PC-3 (cell line): ENCODE results near the gene SPAG7. TPM values are rescaled to one million over a fixed set of nuclear protein-coding genes. Genes with fewer than 3 reads are reported as not detected.

Experiments
- ATAC-seq: fragments of 200-7000 bp; cut with Tn5 transposase; 2 replicates; pipeline ENCODE4 v1.9.1; 2020; ENCODE audit warnings: mild to moderate bottlenecking, moderate library complexity
- BruUV-seq: library from RNA; stranded (reverse); fragments of 400-500 nt; replicated peaks from 2 replicates; lab custom pipeline; 2021; lab: Mats Ljungman, UMichigan
- CTCF ChIA-PET: fragments of 300-600 bp; sonication (Branson Sonifier 250); formaldehyde crosslinking; loops from one replicate; lab custom pipeline; 2022; ENCODE audit warnings: antibody characterized with exemption; lab: Charles Lee
- POLR2A ChIA-PET: fragments of 300-600 bp; sonication (Branson Sonifier 250); formaldehyde crosslinking; loops from one replicate; lab custom pipeline; 2022; ENCODE audit warnings: antibody characterized with exemption; ENCODE audit not compliant: unreplicated experiment; lab: Charles Lee
- DNase-seq: peaks from one replicate; pipeline ENCODE4 v3.0.0-alpha.2; 2015
- H2AFZ ChIP-seq: fragments of 300-600 bp; sonication (generic); 2 replicates; pipeline ENCODE4 v1.6.0; 2016; ENCODE audit warnings: antibody characterized with exemption, low read length
- H3F3A ChIP-seq: fragments of 300-600 bp; sonication (generic); one replicate; pipeline ENCODE4 v1.6.0; 2017; ENCODE audit warnings: antibody characterized with exemption, low read length, control low read depth, mild to moderate bottlenecking; ENCODE audit not compliant: unreplicated experiment
- H3K27ac ChIP-seq: fragments of 300-600 bp; sonication (generic); 2 replicates; pipeline ENCODE4 v1.5.1; 2016; ENCODE audit warnings: mild to moderate bottlenecking, low read length
- H3K27me3 ChIP-seq: fragments of 300-600 bp; sonication (generic); 2 replicates; pipeline ENCODE4 v1.6.1; 2016; ENCODE audit warnings: low read length, mixed read lengths
- H3K36me3 ChIP-seq: fragments of 300-600 bp; sonication (generic); 2 replicates; pipeline ENCODE4 v1.6.1; 2016; ENCODE audit warnings: low read depth, mixed run types, low read length, mixed read lengths
- H3K4me1 ChIP-seq: fragments of 300-600 bp; sonication (generic); 2 replicates; pipeline ENCODE4 v1.5.1; 2016; ENCODE audit warnings: low read length; ENCODE audit not compliant: insufficient read depth
- H3K4me2 ChIP-seq: fragments of 300-600 bp; sonication (generic); 2 replicates; pipeline ENCODE4 v1.6.0; 2016; ENCODE audit warnings: low read length
- H3K4me3 ChIP-seq: fragments of 300-600 bp; sonication (generic); 2 replicates; pipeline ENCODE4 v1.5.1; 2016; ENCODE audit warnings: mild to moderate bottlenecking, low read length, mixed read lengths
- H3K79me2 ChIP-seq: fragments of 300-600 bp; sonication (generic); 2 replicates; pipeline ENCODE4 v1.6.1; 2017; ENCODE audit warnings: low read length, mixed read lengths
- H3K9ac ChIP-seq: fragments of 300-600 bp; sonication (generic); 2 replicates; pipeline ENCODE4 v1.6.0; 2016; ENCODE audit warnings: mild to moderate bottlenecking, low read length
- H3K9me2 ChIP-seq: fragments of 300-600 bp; sonication (generic); replicated peaks from 2 replicates; pipeline ENCODE4 v1.6.1; 2016; ENCODE audit warnings: mixed run types, low read length, mixed read lengths
- H3K9me3 ChIP-seq: fragments of 300-600 bp; sonication (generic); 2 replicates; pipeline ENCODE4 v1.6.1; 2016; ENCODE audit warnings: low read length, mixed read lengths
- H4K20me1 ChIP-seq: fragments of 300-600 bp; sonication (generic); 2 replicates; pipeline ENCODE4 v1.6.1; 2016; ENCODE audit warnings: low read length, mixed read lengths
- CTCF ChIP-seq: fragments of 300-600 bp; sonication (generic); conservative IDR thresholded peaks from 2 replicates; pipeline ENCODE4 v1.5.1; 2017; ENCODE audit warnings: antibody characterized with exemption, low read depth, mild to moderate bottlenecking, low read length
- EZH2 ChIP-seq: fragments of 300-600 bp; sonication (generic); IDR thresholded peaks from one replicate; pipeline ENCODE4 v1.6.1; 2017; ENCODE audit warnings: antibody characterized with exemption, mild to moderate bottlenecking, low read length; ENCODE audit not compliant: unreplicated experiment
- EZH2phosphoT487 ChIP-seq: fragments of 300-600 bp; sonication (generic); IDR thresholded peaks from 2 replicates; pipeline ENCODE4 v1.6.1; 2018; ENCODE audit warnings: mild to moderate bottlenecking, antibody characterized with exemption, low read length, borderline replicate concordance
- intact Hi-C: fragments of 100-400 bp; cut with micrococcal nuclease; formaldehyde crosslinking; loops from 2 replicates; pipeline ENCODE4 v1.9.0; 2023
- total RNA-seq: library from RNA; depleted of rRNA; stranded (reverse); fragments of >200 nt; gene quantifications from 2 replicates; pipeline ENCODE4 v1.2.3, GENCODE V29; 2014

Gene SPAG7
- total RNA-seq, 1 experiment from 2014 or later = 44.1 TPM

- peak overlapping the region; percentile 9; the same call in 1 of the 2 replicates for H2AFZ ChIP-seq
- no TSS peak for BruUV-seq
- no peaks in the 10 kb centered on the region for H3K9me2 ChIP-seq
- H3K4me1 ChIP-seq = peaks cover 14% of the 10 kb centered on the region
- peak overlapping the region; percentile 13 for H3K4me2 ChIP-seq
- H3K79me2 ChIP-seq = peaks cover 17% of the 10 kb centered on the region
- POLR2A ChIA-PET = no interaction called here
- ATAC-seq (peak; percentile 87), DNase-seq (peak; percentile 71)
- TF ChIP-seq EZH2 = no peak
- TF ChIP-seq CTCF = peak; percentile 51
- no peak for TF ChIP-seq EZH2phosphoT487
- no peaks in the 10 kb centered on the region for H4K20me1 ChIP-seq
- no peak overlapping the region for H3K4me3 ChIP-seq
- H3K27me3 ChIP-seq = no peaks in the 10 kb centered on the region
- H3K9me3 ChIP-seq = no peaks in the 10 kb centered on the region
- H3F3A ChIP-seq = no peaks in the 10 kb centered on the region
- H3K36me3 ChIP-seq = peaks cover 10% of the 10 kb centered on the region; the same call in 1 of the 2 replicates
- intact Hi-C loops = no loop called here
- no peak overlapping the region for H3K27ac ChIP-seq
- no peak overlapping the region for H3K9ac ChIP-seq
- CTCF ChIA-PET = interaction anchor here (0.6 to 0.9 kb wide), 2 partner anchors 26 to 1412 kb away, joined by 5 to 8 read pairs; no protein-coding TSS in a partner anchor
Observed at GRCh38 chr17:4934173-4934979, 33.2 kb downstream of the SPAG7 start.

- H2AFZ ChIP-seq = no peak overlapping the region
- POLR2A ChIA-PET = no interaction called here
- ATAC-seq = no peak
- BruUV-seq = no TSS peak
- peak overlapping the region; percentile 13; the same call in 1 of the 2 replicates for H3K4me2 ChIP-seq
- H3K4me3 ChIP-seq = no peak overlapping the region
- TF ChIP-seq EZH2 (no peak), EZH2phosphoT487 (no peak), CTCF (no peak)
- H3K9me3 ChIP-seq = no peaks in the 10 kb centered on the region
- CTCF ChIA-PET = interaction anchor here (0.6 to 0.9 kb wide), 2 partner anchors 25 to 1411 kb away, joined by 5 to 8 read pairs; no protein-coding TSS in a partner anchor
- no peaks in the 10 kb centered on the region for H3F3A ChIP-seq
- peaks cover 10% of the 10 kb centered on the region for H3K79me2 ChIP-seq
- no peaks in the 10 kb centered on the region for H3K9me2 ChIP-seq
- no peaks in the 10 kb centered on the region for H4K20me1 ChIP-seq
- no peak overlapping the region for H3K27ac ChIP-seq
- H3K36me3 ChIP-seq = peaks cover 10% of the 10 kb centered on the region; the same call in 1 of the 2 replicates
- H3K27me3 ChIP-seq = no peaks in the 10 kb centered on the region
- no peak overlapping the region for H3K9ac ChIP-seq
- no peak for DNase-seq
- intact Hi-C loops = no loop called here
- H3K4me1 ChIP-seq = peaks cover 10% of the 10 kb centered on the region
Observed at GRCh38 chr17:4933646-4934045, 34.0 kb downstream of the SPAG7 start.

- peaks cover 6% of the 10 kb centered on the region; the same call in 1 of the 2 replicates for H3K36me3 ChIP-seq
- H3K79me2 ChIP-seq = peaks cover under 1% of the 10 kb centered on the region; the same call in 1 of the 2 replicates
- DNase-seq = no peak
- H3K27me3 ChIP-seq = no peaks in the 10 kb centered on the region
- ChIA-PET CTCF (no interaction called here), POLR2A (no interaction called here)
- no peaks in the 10 kb centered on the region for H3F3A ChIP-seq
- H3K9me2 ChIP-seq = no peaks in the 10 kb centered on the region
- 0 out of 2 replicates have a peak, but pooled peaks cover 5% of the 10 kb centered on the region for H3K4me1 ChIP-seq
- H2AFZ ChIP-seq = no peak overlapping the region
- H3K4me2 ChIP-seq = no peak overlapping the region
- no peak overlapping the region for H3K27ac ChIP-seq
- no peaks in the 10 kb centered on the region for H4K20me1 ChIP-seq
- TF ChIP-seq EZH2phosphoT487 = no peak
- TF ChIP-seq CTCF = no peak
- no peak for TF ChIP-seq EZH2
- no peak for ATAC-seq
- no TSS peak for BruUV-seq
- no peaks in the 10 kb centered on the region for H3K9me3 ChIP-seq
- H3K4me3 ChIP-seq = no peak overlapping the region
- H3K9ac ChIP-seq = no peak overlapping the region
- intact Hi-C loops = no loop called here
Observed at GRCh38 chr17:4932756-4933155, 34.9 kb downstream of the SPAG7 start.
